Upper lobe of left lung (tissue), 6 donors: ENCODE data around the gene ARRDC4. TPM values are rescaled to one million over a fixed set of nuclear protein-coding genes. Genes with fewer than 3 reads are reported as not detected.

ENCODE experiments used
- ATAC-seq, 2 donors: fragments of 200-7000 bp; cut with Tn5 transposase; one replicate each; pipeline ENCODE4 v1.9.1; 2022; ENCODE audit warnings: mild to moderate bottlenecking in 2 of 2, moderate library complexity in 2 of 2; ENCODE audit not compliant: low FRiP score in 2 of 2
- DNase-seq, 2 donors: peaks; one replicate each; pipeline ENCODE4 v3.0.0-alpha.2; 2019 to 2020
- H3K27ac ChIP-seq, 4 donors: fragments of 200-600 bp; sonication (generic); one replicate each; pipeline ENCODE4 v1.5.1; 2016 to 2019
- H3K27me3 ChIP-seq, 4 donors: fragments of 200-600 bp; sonication (generic); one replicate each; pipeline ENCODE4 v1.5.1; 2017 to 2019
- H3K36me3 ChIP-seq, 4 donors: fragments of 200-600 bp; sonication (generic); one replicate each; pipeline ENCODE4 v1.5.1; 2016 to 2019
- H3K4me1 ChIP-seq, 4 donors: fragments of 200-600 bp; sonication (generic); one replicate each; pipeline ENCODE4 v1.5.1; 2018 to 2019
- H3K4me3 ChIP-seq, 4 donors: fragments of 200-600 bp; sonication (generic); one replicate each; pipeline ENCODE4 v1.5.1; 2017 to 2019; ENCODE audit warnings: mild to moderate bottlenecking in 2 of 4, moderate library complexity in 1 of 4
- H3K9me3 ChIP-seq, 4 donors: fragments of 200-600 bp; sonication (generic); one replicate each; pipeline ENCODE4 v1.5.1; 2018 to 2019
- CTCF ChIP-seq, 6 experiments: fragments of 450-650 bp in 4 of 6; fragments of 200-600 bp in 2 of 6; sonication (generic) in 2 of 6; IDR thresholded peaks; one replicate each; pipeline ENCODE4 v1.5.1; 2016 to 2019; ENCODE audit warnings: antibody characterized with exemption in 6 of 6
- EP300 ChIP-seq, 4 donors: sonication (generic); formaldehyde crosslinking; IDR thresholded peaks; one replicate each; pipeline ENCODE4 v1.5.1; 2017; ENCODE audit warnings: antibody characterized with exemption in 4 of 4, control low read depth in 2 of 4
- POLR2A ChIP-seq, 4 donors: fragments of 450-650 bp; IDR thresholded peaks; one replicate each; pipeline ENCODE4 v1.5.1; 2016 to 2017; ENCODE audit warnings: antibody characterized with exemption in 4 of 4, mild to moderate bottlenecking in 2 of 4
- POLR2AphosphoS5 ChIP-seq, 2 donors: sonication (generic); formaldehyde crosslinking; IDR thresholded peaks; one replicate each; pipeline ENCODE4 v1.5.1; 2017; ENCODE audit warnings: antibody characterized with exemption in 2 of 2
- WGBS, 2 donors: methylation state at CpG; one replicate each; pipeline ENCODE4 v1.1.5; 2017 to 2018; 5-methylcytosine and 5-hydroxymethylcytosine counted together
- total RNA-seq, 6 donors: library from RNA; depleted of rRNA in 4 of 6; stranded (reverse); fragments of >200 nt in 4 of 6; gene quantifications; one replicate each; pipeline versions ENCODE4 v1.1.0 to v1.2.1, GENCODE V29; 2016 to 2021
- donor health status: DM: no; HTN: no; CAD: no; lungs with moderate emphysema.
- donor health status: DM: no; HTN: yes; CAD: no; lungs with severe emphysema.

Gene ARRDC4
- total RNA-seq, 6 donors from 2014 or later: 26.3 to 51.3 (median 36.3) TPM

- ATAC-seq: no peak
- Histone ChIP-seq H3K27me3 (no peaks in the 10 kb centered on the region), H3K36me3 (no peaks in the 10 kb centered on the region), H3K9me3 (peaks cover 0 to 14% (median 5%) of the 10 kb centered on the region in 4 donors), H3K27ac (no peak overlapping the region), H3K4me1 (peaks cover 0 to 6% (median 0%) of the 10 kb centered on the region in 4 donors), H3K4me3 (no peak overlapping the region)
- TF ChIP-seq POLR2A (IDR thresholded peaks at IDR 0.05) (no peak), EP300 (IDR thresholded peaks at IDR 0.05) (no peak), CTCF (IDR thresholded peaks at IDR 0.05) (no peak), POLR2AphosphoS5 (IDR thresholded peaks at IDR 0.05) (no peak)
- DNase-seq: no peak
- WGBS, 2 donors: 71 to 74% methylated on average over 2 of the region's 2 CpGs
Measured at GRCh38 chr15:97989299-97989698, 28.8 kb downstream of the ARRDC4 start.

DNA sequence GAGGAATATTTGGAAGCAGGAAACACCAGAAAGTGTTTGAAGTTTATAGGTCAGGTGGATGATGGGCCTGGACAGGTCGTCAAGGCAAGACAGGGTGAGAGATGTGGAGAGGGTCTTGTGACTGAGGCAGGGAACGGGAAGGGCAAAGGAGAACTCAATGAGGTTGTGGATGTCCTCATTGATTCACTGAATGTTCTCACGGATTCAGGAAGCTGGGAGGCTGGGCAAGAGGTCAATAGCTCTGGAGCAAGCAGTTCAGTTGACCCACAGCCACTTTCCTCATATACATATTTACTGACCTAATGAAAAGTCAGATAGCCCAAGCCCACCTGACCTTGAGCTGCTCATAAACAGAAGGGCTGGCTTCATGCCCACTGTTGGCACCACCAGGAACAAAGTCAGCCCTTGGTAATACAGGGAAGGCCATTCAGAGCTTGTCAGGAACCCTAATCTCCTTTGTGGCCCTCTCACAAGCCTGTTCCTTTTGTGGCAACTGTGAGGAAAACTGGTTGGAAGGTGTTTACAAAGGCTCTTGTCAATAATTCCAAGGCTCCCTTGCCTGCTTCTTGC is 31.6 kb downstream of the ARRDC4 start:
- 56 to 85% methylated on average over 3 of the region's 3 CpGs for WGBS, 2 donors
- TF ChIP-seq EP300 (IDR thresholded peaks at IDR 0.05): no peak
- TF ChIP-seq CTCF (IDR thresholded peaks at IDR 0.05): no peak
- TF ChIP-seq POLR2AphosphoS5 (IDR thresholded peaks at IDR 0.05): no peak
- TF ChIP-seq POLR2A (IDR thresholded peaks at IDR 0.05): no peak
- Histone ChIP-seq H3K4me3 (no peak overlapping the region), H3K9me3 (peaks cover 0 to 3% (median 1%) of the 10 kb centered on the region in 4 donors), H3K36me3 (no peaks in the 10 kb centered on the region), H3K27me3 (no peaks in the 10 kb centered on the region), H3K27ac (no peak overlapping the region), H3K4me1 (peaks cover 0 to 13% (median 2%) of the 10 kb centered on the region in 4 donors)
- peak in 1 of 2 donors; percentile 25 for DNase-seq
- ATAC-seq: peak; percentile 15 to 47

- Histone ChIP-seq H3K27ac (peak overlapping the region in 1 of 4 donors; percentile 16), H3K9me3 (no peaks in the 10 kb centered on the region), H3K4me3 (no peak overlapping the region), H3K4me1 (peaks cover 0 to 13% (median 2%) of the 10 kb centered on the region in 4 donors), H3K27me3 (no peaks in the 10 kb centered on the region), H3K36me3 (no peaks in the 10 kb centered on the region)
- ATAC-seq: peak in 1 of 2 donors; percentile 27
- DNase-seq: no peak
- WGBS, 2 donors: 77 to 81% methylated on average over 1 of the region's 1 CpG
- TF ChIP-seq POLR2AphosphoS5 (IDR thresholded peaks at IDR 0.05) (no peak), CTCF (IDR thresholded peaks at IDR 0.05) (no peak), EP300 (IDR thresholded peaks at IDR 0.05) (no peak), POLR2A (IDR thresholded peaks at IDR 0.05) (no peak)
Measured at GRCh38 chr15:97992823-97993222, 32.3 kb downstream of the ARRDC4 start.

DNA sequence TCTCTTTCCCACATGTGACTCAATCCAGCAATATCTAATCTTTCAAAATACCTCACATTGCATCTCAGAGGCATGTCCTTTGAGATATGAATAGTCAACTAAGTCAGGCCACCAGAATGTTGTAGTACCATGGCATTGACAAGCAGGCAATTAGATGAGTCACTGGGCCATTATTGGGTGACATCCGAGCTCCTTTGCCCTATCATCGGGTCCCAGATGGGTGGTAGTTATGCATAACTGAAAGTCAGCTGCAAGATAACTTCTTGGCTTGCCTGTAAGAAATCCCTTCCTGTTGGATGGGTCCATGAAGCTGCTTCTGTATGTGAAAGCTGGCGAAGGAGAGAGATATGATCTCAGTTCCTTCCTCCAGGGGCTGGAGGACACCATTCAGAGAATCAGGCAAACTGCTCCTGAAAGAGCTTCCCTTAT is 32.8 kb downstream of the ARRDC4 start:
- no peaks in the 10 kb centered on the region for H3K9me3 ChIP-seq
- no peaks in the 10 kb centered on the region for H3K36me3 ChIP-seq
- DNase-seq (no peak), ATAC-seq (peak in 1 of 2 donors; percentile 56)
- no peak for TF ChIP-seq POLR2AphosphoS5 (IDR thresholded peaks at IDR 0.05)
- TF ChIP-seq CTCF (IDR thresholded peaks at IDR 0.05): no peak
- no peak for TF ChIP-seq EP300 (IDR thresholded peaks at IDR 0.05)
- TF ChIP-seq POLR2A (IDR thresholded peaks at IDR 0.05): no peak
- H3K4me3 ChIP-seq: no peak overlapping the region
- peak overlapping the region in 1 of 4 donors; percentile 16 for H3K27ac ChIP-seq
- 35 to 38% methylated on average over 3 of the region's 3 CpGs for WGBS, 2 donors
- peaks cover 0 to 13% (median 2%) of the 10 kb centered on the region in 4 donors for H3K4me1 ChIP-seq
- H3K27me3 ChIP-seq: no peaks in the 10 kb centered on the region

- Histone ChIP-seq H3K27me3 (no peaks in the 10 kb centered on the region), H3K4me3 (no peak overlapping the region), H3K4me1 (peaks cover 0 to 13% (median 2%) of the 10 kb centered on the region in 4 donors), H3K36me3 (no peaks in the 10 kb centered on the region), H3K27ac (no peak overlapping the region), H3K9me3 (no peaks in the 10 kb centered on the region)
- TF ChIP-seq EP300 (IDR thresholded peaks at IDR 0.05) (no peak), POLR2A (IDR thresholded peaks at IDR 0.05) (no peak), CTCF (IDR thresholded peaks at IDR 0.05) (no peak), POLR2AphosphoS5 (IDR thresholded peaks at IDR 0.05) (no peak)
- DNase-seq (no peak), ATAC-seq (no peak)
- 91 to 93% methylated on average over 3 of the region's 3 CpGs for WGBS, 2 donors
Measured at GRCh38 chr15:97994236-97994635, 33.7 kb downstream of the ARRDC4 start.
